H1 (cell line): ENCODE data around the gene DUSP3. TPM values are rescaled to one million over a fixed set of nuclear protein-coding genes. Genes with fewer than 3 reads are reported as not detected.

ENCODE experiments used
- ASH2L ChIP-seq: fragments of 200-600, 300-600 bp; sonication (generic); IDR thresholded peaks from one replicate; pipeline ENCODE4 v1.7.1; 2017; ENCODE audit warnings: low read length
- BACH1 ChIP-seq: IDR thresholded peaks from 2 replicates; pipeline ENCODE4 v1.6.1; 2012; ENCODE audit warnings: low read length, improper control_type of control experiment
- BCL11A ChIP-seq, 2 experiments: IDR thresholded peaks; one replicate each; pipeline ENCODE4 v1.6.1; 2011; ENCODE audit warnings: low read depth in 2 of 2, low read length in 2 of 2, mild to moderate bottlenecking in 2 of 2
- CHD1 ChIP-seq: IDR thresholded peaks from 2 replicates; pipeline ENCODE4 v1.6.1; 2012; ENCODE audit warnings: low read depth, low read length, improper control_type of control experiment
- POU5F1 ChIP-seq: IDR thresholded peaks from 2 replicates; pipeline ENCODE4 v1.6.1; 2011; ENCODE audit warnings: low read depth, mild to moderate bottlenecking, low read length, moderate library complexity
- SIN3A ChIP-seq, 2 experiments: IDR thresholded peaks in 1 of 2; conservative IDR thresholded peaks in 1 of 2; 2 replicates each; pipeline ENCODE4 v1.6.1; 2011 to 2012; ENCODE audit warnings: low read length in 2 of 2, improper control_type of control experiment in 1 of 2, low read depth in 1 of 2, mild to moderate bottlenecking in 1 of 2
- polyA plus RNA-seq, 7 experiments: library from polyadenylated mRNA; depleted of rRNA in 3 of 7; stranded (reverse) in 5 of 7; unstranded in 2 of 7; fragments of >200 nt in 5 of 7; fragments of 200-250 nt in 2 of 7; gene quantifications; 1 replicate in 5 of 7; 2 replicates in 1 of 7; 4 replicates in 1 of 7; pipeline versions ENCODE4 v1.2.1 to v1.2.3, GENCODE V29; 2011 to 2013; ENCODE audit warnings: missing spikeins in 2 of 7, mixed read lengths in 2 of 7
- total RNA-seq: library from RNA; stranded (reverse); fragmentation: NEBNext Ultra II Directional; extraction: Animal tissue kit (Norgen Biotek cat#: 25700); gene quantifications from 2 replicates; pipeline ENCODE4 v1.2.1, GENCODE V29; 2021
- TF ChIP-seq, protein P1 (sequence below): fragments of 300-600 bp; sonication (generic); IDR thresholded peaks from 2 replicates; pipeline ENCODE4 v1.7.1; 2012; ENCODE audit warnings: low read length, moderate library complexity, mild to moderate bottlenecking, inconsistent platforms; ENCODE audit not compliant: insufficient replicate concordance
- TF ChIP-seq, protein P2 (sequence below): IDR thresholded peaks from 2 replicates; pipeline ENCODE4 v1.6.1; 2012; ENCODE audit warnings: inconsistent platforms

Gene DUSP3
- total and polyA plus RNA-seq, 2 of the 8 experiments (the other 6 are each of a cell fraction or from before 2014, with no cell fraction given): 15.1 to 21.2 TPM

DNA sequence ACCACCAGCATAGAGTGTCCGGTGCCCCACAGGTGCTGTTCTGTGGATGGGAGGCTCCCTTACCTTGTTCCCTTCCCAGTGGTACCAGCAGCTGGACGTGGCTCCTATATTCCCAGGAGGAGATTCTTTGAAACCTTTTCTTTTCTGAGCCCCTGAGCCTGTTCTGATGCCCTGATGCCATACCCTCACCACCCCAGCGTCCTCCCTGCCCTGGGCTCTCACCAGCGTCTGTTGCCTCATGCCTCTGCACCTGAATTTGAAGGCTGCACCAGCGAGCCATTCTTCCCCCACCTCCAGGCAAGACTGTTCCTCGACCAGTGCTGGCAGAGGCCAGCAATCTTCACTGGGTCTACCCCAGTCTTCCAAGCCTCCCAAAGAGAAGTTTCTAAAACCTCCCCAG lies 20.7 kb downstream of the DUSP3 start (continued):
- TF ChIP-seq, protein P1, sequence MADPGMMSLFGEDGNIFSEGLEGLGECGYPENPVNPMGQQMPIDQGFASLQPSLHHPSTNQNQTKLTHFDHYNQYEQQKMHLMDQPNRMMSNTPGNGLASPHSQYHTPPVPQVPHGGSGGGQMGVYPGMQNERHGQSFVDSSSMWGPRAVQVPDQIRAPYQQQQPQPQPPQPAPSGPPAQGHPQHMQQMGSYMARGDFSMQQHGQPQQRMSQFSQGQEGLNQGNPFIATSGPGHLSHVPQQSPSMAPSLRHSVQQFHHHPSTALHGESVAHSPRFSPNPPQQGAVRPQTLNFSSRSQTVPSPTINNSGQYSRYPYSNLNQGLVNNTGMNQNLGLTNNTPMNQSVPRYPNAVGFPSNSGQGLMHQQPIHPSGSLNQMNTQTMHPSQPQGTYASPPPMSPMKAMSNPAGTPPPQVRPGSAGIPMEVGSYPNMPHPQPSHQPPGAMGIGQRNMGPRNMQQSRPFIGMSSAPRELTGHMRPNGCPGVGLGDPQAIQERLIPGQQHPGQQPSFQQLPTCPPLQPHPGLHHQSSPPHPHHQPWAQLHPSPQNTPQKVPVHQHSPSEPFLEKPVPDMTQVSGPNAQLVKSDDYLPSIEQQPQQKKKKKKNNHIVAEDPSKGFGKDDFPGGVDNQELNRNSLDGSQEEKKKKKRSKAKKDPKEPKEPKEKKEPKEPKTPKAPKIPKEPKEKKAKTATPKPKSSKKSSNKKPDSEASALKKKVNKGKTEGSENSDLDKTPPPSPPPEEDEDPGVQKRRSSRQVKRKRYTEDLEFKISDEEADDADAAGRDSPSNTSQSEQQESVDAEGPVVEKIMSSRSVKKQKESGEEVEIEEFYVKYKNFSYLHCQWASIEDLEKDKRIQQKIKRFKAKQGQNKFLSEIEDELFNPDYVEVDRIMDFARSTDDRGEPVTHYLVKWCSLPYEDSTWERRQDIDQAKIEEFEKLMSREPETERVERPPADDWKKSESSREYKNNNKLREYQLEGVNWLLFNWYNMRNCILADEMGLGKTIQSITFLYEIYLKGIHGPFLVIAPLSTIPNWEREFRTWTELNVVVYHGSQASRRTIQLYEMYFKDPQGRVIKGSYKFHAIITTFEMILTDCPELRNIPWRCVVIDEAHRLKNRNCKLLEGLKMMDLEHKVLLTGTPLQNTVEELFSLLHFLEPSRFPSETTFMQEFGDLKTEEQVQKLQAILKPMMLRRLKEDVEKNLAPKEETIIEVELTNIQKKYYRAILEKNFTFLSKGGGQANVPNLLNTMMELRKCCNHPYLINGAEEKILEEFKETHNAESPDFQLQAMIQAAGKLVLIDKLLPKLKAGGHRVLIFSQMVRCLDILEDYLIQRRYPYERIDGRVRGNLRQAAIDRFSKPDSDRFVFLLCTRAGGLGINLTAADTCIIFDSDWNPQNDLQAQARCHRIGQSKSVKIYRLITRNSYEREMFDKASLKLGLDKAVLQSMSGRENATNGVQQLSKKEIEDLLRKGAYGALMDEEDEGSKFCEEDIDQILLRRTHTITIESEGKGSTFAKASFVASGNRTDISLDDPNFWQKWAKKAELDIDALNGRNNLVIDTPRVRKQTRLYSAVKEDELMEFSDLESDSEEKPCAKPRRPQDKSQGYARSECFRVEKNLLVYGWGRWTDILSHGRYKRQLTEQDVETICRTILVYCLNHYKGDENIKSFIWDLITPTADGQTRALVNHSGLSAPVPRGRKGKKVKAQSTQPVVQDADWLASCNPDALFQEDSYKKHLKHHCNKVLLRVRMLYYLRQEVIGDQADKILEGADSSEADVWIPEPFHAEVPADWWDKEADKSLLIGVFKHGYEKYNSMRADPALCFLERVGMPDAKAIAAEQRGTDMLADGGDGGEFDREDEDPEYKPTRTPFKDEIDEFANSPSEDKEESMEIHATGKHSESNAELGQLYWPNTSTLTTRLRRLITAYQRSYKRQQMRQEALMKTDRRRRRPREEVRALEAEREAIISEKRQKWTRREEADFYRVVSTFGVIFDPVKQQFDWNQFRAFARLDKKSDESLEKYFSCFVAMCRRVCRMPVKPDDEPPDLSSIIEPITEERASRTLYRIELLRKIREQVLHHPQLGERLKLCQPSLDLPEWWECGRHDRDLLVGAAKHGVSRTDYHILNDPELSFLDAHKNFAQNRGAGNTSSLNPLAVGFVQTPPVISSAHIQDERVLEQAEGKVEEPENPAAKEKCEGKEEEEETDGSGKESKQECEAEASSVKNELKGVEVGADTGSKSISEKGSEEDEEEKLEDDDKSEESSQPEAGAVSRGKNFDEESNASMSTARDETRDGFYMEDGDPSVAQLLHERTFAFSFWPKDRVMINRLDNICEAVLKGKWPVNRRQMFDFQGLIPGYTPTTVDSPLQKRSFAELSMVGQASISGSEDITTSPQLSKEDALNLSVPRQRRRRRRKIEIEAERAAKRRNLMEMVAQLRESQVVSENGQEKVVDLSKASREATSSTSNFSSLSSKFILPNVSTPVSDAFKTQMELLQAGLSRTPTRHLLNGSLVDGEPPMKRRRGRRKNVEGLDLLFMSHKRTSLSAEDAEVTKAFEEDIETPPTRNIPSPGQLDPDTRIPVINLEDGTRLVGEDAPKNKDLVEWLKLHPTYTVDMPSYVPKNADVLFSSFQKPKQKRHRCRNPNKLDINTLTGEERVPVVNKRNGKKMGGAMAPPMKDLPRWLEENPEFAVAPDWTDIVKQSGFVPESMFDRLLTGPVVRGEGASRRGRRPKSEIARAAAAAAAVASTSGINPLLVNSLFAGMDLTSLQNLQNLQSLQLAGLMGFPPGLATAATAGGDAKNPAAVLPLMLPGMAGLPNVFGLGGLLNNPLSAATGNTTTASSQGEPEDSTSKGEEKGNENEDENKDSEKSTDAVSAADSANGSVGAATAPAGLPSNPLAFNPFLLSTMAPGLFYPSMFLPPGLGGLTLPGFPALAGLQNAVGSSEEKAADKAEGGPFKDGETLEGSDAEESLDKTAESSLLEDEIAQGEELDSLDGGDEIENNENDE: no peak
- no peak for TF ChIP-seq BACH1
- no peak for TF ChIP-seq CHD1
- no peak for TF ChIP-seq BCL11A (IDR thresholded peaks at IDR 0.05; ENCODE audit: low read depth in 2 of 2, low read length in 2 of 2)
- no peak for TF ChIP-seq ASH2L
- TF ChIP-seq POU5F1: no peak
- TF ChIP-seq SIN3A (conservative IDR thresholded peaks at IDR 0.05 in 1 of 2, IDR thresholded peaks at IDR 0.05 in 1 of 2; ENCODE audit: low read depth in 1 of 2, low read length in 2 of 2): no peak
- TF ChIP-seq, protein P2, sequence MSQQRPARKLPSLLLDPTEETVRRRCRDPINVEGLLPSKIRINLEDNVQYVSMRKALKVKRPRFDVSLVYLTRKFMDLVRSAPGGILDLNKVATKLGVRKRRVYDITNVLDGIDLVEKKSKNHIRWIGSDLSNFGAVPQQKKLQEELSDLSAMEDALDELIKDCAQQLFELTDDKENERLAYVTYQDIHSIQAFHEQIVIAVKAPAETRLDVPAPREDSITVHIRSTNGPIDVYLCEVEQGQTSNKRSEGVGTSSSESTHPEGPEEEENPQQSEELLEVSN: no peak
